A549 (cell line): Measurements from ENCODE around the gene IRF6. TPM values are rescaled to one million over a fixed set of nuclear protein-coding genes. Genes with fewer than 3 reads are reported as not detected.

Experiments used
- ATAC-seq, 2 experiments: fragments of 200-7000 bp in 1 of 2; fragments of >200 bp in 1 of 2; cut with Nextera tagmentation in 1 of 2; cut with Tn5 transposase in 1 of 2; 3 replicates each; pipeline versions ENCODE4 v1.8.0 to v1.9.1; 2018 to 2020; ENCODE audit warnings: mild to moderate bottlenecking in 1 of 2, moderate library complexity in 1 of 2
- CTCF ChIA-PET: fragments of 300-600 bp; sonication (Branson Sonifier 250); formaldehyde crosslinking; extraction: SDS; loops from one replicate; lab custom pipeline; 2021; ENCODE audit warnings: antibody characterized with exemption, inconsistent platforms; lab: Yijun Ruan, JAX
- POLR2A ChIA-PET: fragments of 350-600 bp; formaldehyde crosslinking; extraction: SDS; loops from one replicate; lab custom pipeline; 2021; ENCODE audit warnings: antibody characterized with exemption, inconsistent platforms; lab: Yijun Ruan, JAX
- DNase-seq, 2 experiments: peaks; one replicate each; pipeline versions ENCODE4 v3.0.0 to v3.0.0-alpha.2; 2011 to 2016; ENCODE audit warnings: low read depth in 1 of 2, low spot score in 1 of 2
- FAIRE-seq: peaks from 2 replicates; lab custom pipeline; 2011; peaks lifted over from hg19 to GRCh38; lab: Jason Lieb, UNC
- H3K27ac ChIP-seq, 2 experiments: fragments of >200 bp; sonication (Bioruptor Twin); formaldehyde crosslinking; 3 replicates each; pipeline ENCODE4 v1.5.1; 2016 to 2017
- H3K4me1 ChIP-seq: fragments of >200 bp; sonication (Bioruptor Twin); formaldehyde crosslinking; 3 replicates; pipeline ENCODE4 v1.6.1; 2016
- H3K4me2 ChIP-seq: fragments of >200 bp; sonication (Bioruptor Twin); formaldehyde crosslinking; 3 replicates; pipeline ENCODE4 v1.6.1; 2016
- H3K4me3 ChIP-seq: fragments of >200 bp; sonication (Bioruptor Twin); formaldehyde crosslinking; 3 replicates; pipeline ENCODE4 v1.5.1; 2016
- H3K9me3 ChIP-seq: fragments of >200 bp; sonication (Bioruptor Twin); formaldehyde crosslinking; 3 replicates; pipeline ENCODE4 v1.6.1; 2016
- ATOH8 ChIP-seq: fragments of 250-450 bp; sonication (Bioruptor Pico); IDR thresholded peaks from 2 replicates; pipeline ENCODE4 v1.5.0; 2020; ENCODE audit warnings: low read depth, mild to moderate bottlenecking, moderate library complexity
- CBX8 ChIP-seq: fragments of 200-600 bp; sonication (generic); IDR thresholded peaks from 2 replicates; pipeline ENCODE4 v1.6.1; 2016
- CEBPB ChIP-seq, 2 experiments: fragments of >200 bp in 1 of 2; sonication (Bioruptor Twin) in 1 of 2; formaldehyde crosslinking in 1 of 2; IDR thresholded peaks; 2 replicates each; pipeline ENCODE4 v1.6.1; 2012 to 2016
- EHF ChIP-seq: fragments of 250-450 bp; sonication (Bioruptor Pico); IDR thresholded peaks from 2 replicates; pipeline ENCODE4 v1.5.0; 2020; ENCODE audit warnings: mild to moderate bottlenecking
- ESRRA ChIP-seq: fragments of 150-350 bp; IDR thresholded peaks from 2 replicates; pipeline ENCODE4 v1.6.1; 2014; ENCODE audit warnings: mild to moderate bottlenecking, low read length, borderline replicate concordance
- FOSL2 ChIP-seq, 2 experiments: fragments of 450-650 bp in 1 of 2; fragments of >200 bp in 1 of 2; sonication (Bioruptor Twin) in 1 of 2; formaldehyde crosslinking; IDR thresholded peaks; 2 replicates each; pipeline versions ENCODE4 v1.5.0 to v1.6.1; 2016 to 2020; ENCODE audit warnings: mild to moderate bottlenecking in 1 of 2, moderate library complexity in 1 of 2
- HDAC2 ChIP-seq: fragments of 200-600 bp; sonication (generic); IDR thresholded peaks from 2 replicates; pipeline ENCODE4 v1.6.1; 2016
- HOXB13 ChIP-seq: fragments of 250-450 bp; sonication (Bioruptor Pico); IDR thresholded peaks from 2 replicates; pipeline ENCODE4 v1.5.0; 2020; ENCODE audit warnings: low read depth, mild to moderate bottlenecking, moderate library complexity
- MAX ChIP-seq: IDR thresholded peaks from 2 replicates; pipeline ENCODE4 v1.6.1; 2012
- MYC ChIP-seq: IDR thresholded peaks from 2 replicates; pipeline ENCODE4 v1.6.1; 2012; ENCODE audit warnings: mild to moderate bottlenecking, inconsistent platforms, low read length, improper control_type of control experiment, borderline replicate concordance
- POLR2A ChIP-seq: IDR thresholded peaks from 2 replicates; pipeline ENCODE4 v1.6.1; 2012; ENCODE audit warnings: mild to moderate bottlenecking, low read length
- REST ChIP-seq: fragments of 200-600 bp; sonication (generic); IDR thresholded peaks from 2 replicates; pipeline ENCODE4 v1.6.1; 2016; ENCODE audit warnings: antibody characterized with exemption, mild to moderate bottlenecking, moderate library complexity
- RFX5 ChIP-seq: fragments of 450-650 bp; IDR thresholded peaks from 2 replicates; pipeline ENCODE4 v1.7.1; 2014; ENCODE audit warnings: antibody characterized with exemption, mild to moderate bottlenecking, moderate library complexity
- RNF2 ChIP-seq: fragments of 200-600 bp; sonication (generic); IDR thresholded peaks from 2 replicates; pipeline ENCODE4 v1.6.1; 2016; ENCODE audit warnings: low read depth, mild to moderate bottlenecking, antibody characterized with exemption, moderate library complexity, borderline replicate concordance
- SMC3 ChIP-seq: fragments of >200 bp; sonication (Bioruptor Twin); formaldehyde crosslinking; IDR thresholded peaks from 3 replicates; pipeline ENCODE4 v1.6.1; 2018; ENCODE audit warnings: inconsistent platforms
- SREBF2 ChIP-seq: fragments of 450-650 bp; IDR thresholded peaks from 2 replicates; pipeline ENCODE4 v1.6.1; 2014; ENCODE audit warnings: mild to moderate bottlenecking, moderate library complexity
- TP53 ChIP-seq: fragments of 250-450 bp; sonication (Bioruptor Pico); IDR thresholded peaks from 2 replicates; pipeline ENCODE4 v1.5.0; 2021; ENCODE audit warnings: mild to moderate bottlenecking, moderate library complexity
- USF2 ChIP-seq: fragments of 450-650 bp; IDR thresholded peaks from 2 replicates; pipeline ENCODE4 v1.6.1; 2014; ENCODE audit warnings: antibody characterized with exemption
- ZC3H11A ChIP-seq: fragments of 450-650 bp; IDR thresholded peaks from 2 replicates; pipeline ENCODE4 v1.6.1; 2014; ENCODE audit warnings: antibody characterized with exemption, mild to moderate bottlenecking
- ZFP36 ChIP-seq: fragments of 450-650 bp; IDR thresholded peaks from 2 replicates; pipeline ENCODE4 v1.6.1; 2014; ENCODE audit warnings: borderline replicate concordance; ENCODE audit not compliant: partially characterized antibody
- ZSCAN20 ChIP-seq: fragments of 250-450 bp; sonication (Bioruptor Pico); IDR thresholded peaks from 2 replicates; pipeline ENCODE4 v1.8.0; 2022; ENCODE audit warnings: mild to moderate bottlenecking, moderate library complexity
- WGBS: methylation state at CpG from one replicate; pipeline ENCODE4 v1.1.6; 2017; ENCODE audit errors: missing lambda C conversion rate; 5-methylcytosine and 5-hydroxymethylcytosine counted together
- polyA plus RNA-seq, 4 experiments: library from polyadenylated mRNA; depleted of rRNA in 3 of 4; stranded (reverse); fragments of >200 nt; fragmentation: RNase III in 1 of 4; extraction: RNeasy Plus Mini Kit Qiagen cat#74134 plus additional on column Dnase treatment in 1 of 4; gene quantifications; 2 replicates in 3 of 4; 3 replicates in 1 of 4; pipeline ENCODE4 v1.2.3, GENCODE V29; 2011 to 2017

IRF6 gene
- polyA plus RNA-seq, 2 of the 4 experiments (the other 2 are of a cell fraction), result 0.08 to 0.22 TPM

- no peak for ATAC-seq
- H3K9me3 ChIP-seq, result no peaks in the 10 kb centered on the region
- POLR2A ChIA-PET, result no interaction called here
- H3K4me1 ChIP-seq, result no peaks in the 10 kb centered on the region
- CTCF ChIA-PET, result interaction anchor here (1.2 to 1.7 kb wide), 2 partner anchors 46 to 212 kb away, joined by 3 to 4 read pairs; no protein-coding TSS in a partner anchor
- FAIRE-seq, result no peak
- 37% methylated on average over 2 of the region's 2 CpGs for WGBS
- H3K4me2 ChIP-seq, result no peak overlapping the region
- no peak for TF ChIP-seq CEBPB (IDR thresholded peaks at IDR 0.05)
- TF ChIP-seq REST, result no peak
- H3K4me3 ChIP-seq, result no peak overlapping the region
- H3K27ac ChIP-seq, result no peak overlapping the region
- DNase-seq, result no peak
Measured at GRCh38 chr1:209777587-209777986, 28.4 kb downstream of the IRF6 start.

GRCh38 chr1:209775678-209776077, 30.3 kb downstream of the IRF6 start:
- DNase-seq (no peak), ATAC-seq (no peak), FAIRE-seq (no peak)
- TF ChIP-seq ZFP36 (no peak), RFX5 (no peak), RNF2 (no peak), ZSCAN20 (CRISPR knock-in tag) (no peak), ZC3H11A (no peak), USF2 (no peak), MAX (no peak), SREBF2 (no peak), REST (no peak), TP53 (CRISPR knock-in tag) (no peak), EHF (CRISPR knock-in tag) (no peak), CBX8 (no peak)
- no peaks in the 10 kb centered on the region for H3K9me3 ChIP-seq
- 19% methylated on average over 2 of the region's 2 CpGs for WGBS
- POLR2A ChIA-PET, result interaction anchor here (1.1 kb wide), 1 partner anchor 9 kb away, joined by 3 read pairs; the partner anchor contains the start of gene C1orf74
- H3K27ac ChIP-seq, result no peak overlapping the region
- H3K4me1 ChIP-seq, result no peaks in the 10 kb centered on the region
- H3K4me2 ChIP-seq, result no peak overlapping the region
- CTCF ChIA-PET, result interaction anchor here (0.6 to 2.2 kb wide), 4 partner anchors 18 to 327 kb away, joined by 4 to 9 read pairs (median 6); no protein-coding TSS in a partner anchor
- H3K4me3 ChIP-seq, result no peak overlapping the region

- FAIRE-seq (no peak), ATAC-seq (no peak), DNase-seq (no peak)
- TF ChIP-seq ESRRA (no peak), HDAC2 (no peak), FOSL2 (IDR thresholded peaks at IDR 0.05) (no peak), FOSL2 (CRISPR knock-in tag; IDR thresholded peaks at IDR 0.05) (no peak), SMC3 (no peak), USF2 (no peak), HOXB13 (CRISPR knock-in tag) (no peak), POLR2A (no peak), ATOH8 (CRISPR knock-in tag) (no peak), MYC (no peak)
- Histone ChIP-seq H3K9me3 (no peaks in the 10 kb centered on the region), H3K4me3 (no peak overlapping the region), H3K4me1 (no peaks in the 10 kb centered on the region), H3K4me2 (no peak overlapping the region), H3K27ac (no peak overlapping the region)
- CTCF ChIA-PET, result interaction anchor here (2.1 to 2.2 kb wide), 2 partner anchors 27 to 48 kb away, joined by 7 to 9 read pairs; no protein-coding TSS in a partner anchor
- WGBS, result 4% methylated on average over 1 of the region's 1 CpG
- POLR2A ChIA-PET, result interaction anchor here (1.1 kb wide), 1 partner anchor 10 kb away, joined by 3 read pairs; the partner anchor contains the start of gene C1orf74
Measured at GRCh38 chr1:209774592-209774991, 31.4 kb downstream of the IRF6 start.
